HG03460 (cell line): ENCODE results near the gene MCL1.
"Not testable (repeated sequence)": the region's sequence is repeated elsewhere in the genome, so short reads cannot be mapped to it uniquely, and the experiment has no call there.

ENCODE experiments used
- ATAC-seq: cut with Tn5 transposase; IDR thresholded peaks from one replicate; pipeline ENCODE4 v1.9.1; 2021; ENCODE audit not compliant: unreplicated experiment

Gene MCL1

DNA sequence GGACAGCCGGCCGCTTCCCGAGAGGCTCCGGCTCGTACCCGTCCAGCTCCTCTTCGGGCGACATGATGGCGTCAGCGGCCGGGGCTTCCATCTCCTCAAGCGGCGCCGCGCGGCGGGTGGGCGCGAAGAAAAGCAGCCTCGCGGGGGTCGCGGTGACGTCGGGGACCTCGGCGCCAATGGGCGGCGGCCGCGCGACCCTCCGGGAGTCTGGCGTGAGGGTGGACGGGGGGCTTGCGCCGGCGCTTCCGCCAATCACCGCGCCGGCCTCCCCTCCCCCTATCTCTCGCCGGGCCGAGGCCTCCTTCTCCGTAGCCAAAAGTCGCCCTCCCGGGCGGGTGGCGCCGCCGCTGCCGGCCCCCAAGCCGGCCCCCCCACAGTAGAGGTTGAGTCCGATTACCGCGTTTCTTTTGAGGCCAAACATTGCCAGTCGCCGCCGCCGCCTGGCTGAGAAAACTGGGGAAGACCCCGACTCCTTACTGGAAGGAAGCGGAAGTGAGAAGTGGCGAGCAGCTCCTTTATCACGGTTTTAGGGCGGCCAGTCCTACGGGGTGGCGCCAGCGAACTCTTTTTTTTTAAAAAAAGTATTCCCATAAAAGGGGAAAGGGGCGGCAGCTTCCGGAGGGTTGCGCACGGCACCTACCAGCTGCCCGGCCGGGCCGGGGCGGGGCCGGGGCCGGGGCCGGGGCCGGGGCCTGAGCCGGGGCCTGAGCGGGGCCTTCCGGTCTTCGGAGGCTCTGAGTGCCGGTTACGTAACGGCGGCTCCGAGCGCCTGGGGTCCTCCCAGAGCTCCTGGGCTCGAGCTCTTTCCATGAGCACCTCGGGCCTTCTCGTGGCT lies at the start of gene MCL1:
Gene MCL1 (minus strand): TSS at position 501 of the 835 bp plus-strand sequence. CDS start 80 bp downstream, at position 421.
- peak; percentile 82 for ATAC-seq

DNA sequence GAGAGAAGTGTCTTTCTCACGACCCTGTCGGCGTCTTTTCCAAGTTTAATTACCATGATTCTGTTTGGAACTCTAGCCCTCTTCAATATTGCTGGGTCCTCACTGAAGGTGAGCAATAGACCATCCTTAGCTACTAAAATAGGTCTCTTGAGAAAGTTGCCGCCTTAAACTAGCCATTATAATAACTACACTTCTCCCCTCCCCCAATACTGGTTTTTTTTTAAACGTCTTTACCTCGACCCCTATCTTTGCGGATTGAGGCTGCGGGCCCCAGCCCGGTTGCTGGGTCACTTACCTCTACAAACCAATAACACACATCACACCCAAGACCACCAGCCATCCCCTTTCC lies 49.3 kb upstream of the MCL1 start:
- ATAC-seq: no peak

GRCh38 chr1:150627826-150628410 lies 48.5 kb upstream of the MCL1 start:
- no peak for ATAC-seq

DNA sequence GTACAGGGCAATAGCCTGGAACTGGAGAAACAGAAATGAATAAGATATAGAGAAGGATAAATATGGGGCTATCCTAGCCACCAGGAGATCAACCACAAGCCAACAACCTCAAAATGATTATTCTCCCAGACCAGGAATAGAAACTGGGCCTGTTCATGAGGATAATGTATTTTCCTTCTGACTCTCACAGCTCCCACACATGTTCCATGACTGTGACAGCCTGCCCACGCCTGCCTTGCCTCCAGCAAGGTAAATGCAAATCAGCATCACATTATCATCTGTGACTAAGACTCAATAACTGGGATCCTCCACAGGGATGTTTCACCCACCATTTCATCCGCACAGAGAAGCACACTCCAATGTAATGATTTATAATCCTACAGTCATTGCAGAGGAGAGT lies 46.7 kb upstream of the MCL1 start:
- ATAC-seq: no peak

- not testable (repeated sequence) for ATAC-seq
These were observed 45.1 kb upstream of the MCL1 start for GRCh38 chr1:150624546-150624945.

DNA sequence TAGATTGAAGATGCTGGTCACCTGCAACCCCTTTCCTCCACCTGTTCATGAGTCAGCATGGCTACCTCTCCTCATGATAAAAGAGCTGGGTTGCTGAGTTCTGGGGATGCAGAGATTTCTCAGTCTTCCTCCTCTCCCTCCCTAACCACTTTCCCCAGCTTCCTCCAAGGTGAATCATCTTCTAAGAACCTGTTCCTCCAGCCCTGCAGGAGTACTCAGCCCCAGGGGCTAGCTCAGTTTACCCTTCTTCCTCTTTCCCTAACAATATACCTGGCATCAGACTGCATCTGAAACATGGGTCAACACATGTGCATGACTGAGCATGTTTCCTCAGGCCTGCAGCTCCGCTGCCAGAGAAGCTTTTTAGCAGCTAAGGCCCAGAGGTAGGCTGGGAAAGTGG lies 44.7 kb upstream of the MCL1 start:
- not testable (repeated sequence) for ATAC-seq

DNA sequence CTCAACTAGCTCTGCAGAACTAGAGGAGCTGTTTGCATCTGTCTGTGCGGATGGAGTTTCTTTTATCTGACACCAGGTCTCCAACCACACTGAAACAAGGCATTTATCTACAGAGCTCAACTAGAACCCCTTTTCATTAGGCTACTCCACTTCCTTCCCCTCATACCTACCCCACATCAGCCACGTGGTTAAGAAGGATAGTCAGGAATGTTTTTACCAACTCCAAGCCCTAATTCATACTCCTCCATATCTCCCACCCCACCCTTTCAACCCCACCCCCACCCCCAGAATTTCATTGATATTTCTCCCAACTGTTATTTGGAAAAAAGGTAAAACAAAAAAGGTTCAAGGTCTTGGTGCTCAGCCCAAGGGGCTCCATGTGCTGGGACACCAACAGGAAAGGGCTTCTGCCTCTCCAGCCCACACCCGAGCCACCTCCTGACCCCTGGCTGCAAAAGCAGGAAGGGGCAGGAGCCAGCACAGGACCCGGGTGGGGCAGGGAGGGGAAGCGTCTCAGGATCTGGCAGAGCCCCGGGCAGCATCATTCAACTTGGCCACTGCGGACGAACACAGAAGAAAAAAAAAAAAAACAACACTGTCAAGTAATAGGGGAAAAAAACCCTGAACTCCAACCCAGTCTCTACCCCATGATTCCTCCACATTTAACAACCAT lies 43.0 kb upstream of the MCL1 start:
- ATAC-seq: no peak

- no peak for ATAC-seq
These were observed 42.3 kb upstream of the MCL1 start for GRCh38 chr1:150621497-150622302.

DNA sequence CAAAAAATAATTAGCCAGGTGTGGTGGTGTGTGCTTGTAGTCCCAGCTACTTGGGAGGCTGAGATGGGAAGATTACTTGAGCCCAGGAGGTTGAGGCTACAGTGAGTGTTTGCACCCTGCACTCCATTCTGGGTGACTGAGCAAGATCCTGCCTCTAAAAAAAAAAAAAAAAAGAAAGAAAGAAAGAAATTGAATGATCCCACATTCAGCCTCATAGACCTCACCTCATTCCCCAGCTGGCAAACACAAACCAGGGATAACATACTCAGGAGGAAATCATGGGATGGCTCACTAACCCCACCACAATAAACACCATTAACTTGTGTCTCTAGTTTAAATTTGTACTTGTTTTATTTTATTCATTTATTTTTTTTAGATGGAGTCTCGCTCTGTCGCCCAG lies 41.5 kb upstream of the MCL1 start:
- no peak for ATAC-seq

DNA sequence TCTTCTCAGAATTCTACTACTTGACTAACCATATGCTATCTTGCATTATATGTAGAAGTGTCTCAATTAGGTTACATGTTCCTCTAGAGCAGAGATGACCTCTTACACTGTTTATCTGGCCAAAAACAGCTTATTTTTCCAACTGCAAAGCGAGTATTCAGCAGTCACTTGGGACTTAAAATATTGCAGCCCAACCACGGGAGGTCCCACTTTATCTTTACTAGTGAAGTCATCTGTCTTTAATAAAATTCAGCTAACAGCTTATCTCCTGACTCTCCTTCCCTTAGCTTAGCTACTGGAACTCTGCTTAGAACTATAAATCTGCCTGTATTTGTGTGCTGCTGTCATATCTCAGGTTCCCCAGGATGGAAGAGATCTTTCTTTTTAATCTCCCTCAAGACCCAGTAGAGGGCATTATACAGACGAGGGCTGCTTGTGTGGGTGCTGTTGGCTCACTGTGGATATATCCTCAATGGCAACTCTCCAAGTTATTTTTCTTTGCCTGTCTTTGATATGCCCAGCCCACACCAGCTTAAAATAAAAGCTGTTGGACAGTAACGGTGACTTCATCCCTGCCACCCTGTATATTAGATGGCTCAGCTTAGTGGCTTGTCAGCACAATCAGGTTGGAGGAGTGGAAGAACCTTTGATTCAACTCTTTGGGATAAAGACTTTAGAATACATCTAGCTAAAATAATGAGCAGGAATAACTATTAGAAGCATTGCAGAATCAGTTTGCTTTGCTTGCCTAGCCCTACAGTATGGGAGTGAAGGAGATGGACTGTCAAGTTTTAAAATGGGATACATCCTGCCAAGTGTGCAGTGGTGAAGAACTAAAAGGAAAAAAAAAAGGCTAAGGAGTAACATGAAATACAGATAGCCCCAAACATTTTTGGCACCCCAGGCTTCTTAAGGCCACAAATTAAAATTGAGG lies 40.4 kb upstream of the MCL1 start:
- ATAC-seq: no peak

DNA sequence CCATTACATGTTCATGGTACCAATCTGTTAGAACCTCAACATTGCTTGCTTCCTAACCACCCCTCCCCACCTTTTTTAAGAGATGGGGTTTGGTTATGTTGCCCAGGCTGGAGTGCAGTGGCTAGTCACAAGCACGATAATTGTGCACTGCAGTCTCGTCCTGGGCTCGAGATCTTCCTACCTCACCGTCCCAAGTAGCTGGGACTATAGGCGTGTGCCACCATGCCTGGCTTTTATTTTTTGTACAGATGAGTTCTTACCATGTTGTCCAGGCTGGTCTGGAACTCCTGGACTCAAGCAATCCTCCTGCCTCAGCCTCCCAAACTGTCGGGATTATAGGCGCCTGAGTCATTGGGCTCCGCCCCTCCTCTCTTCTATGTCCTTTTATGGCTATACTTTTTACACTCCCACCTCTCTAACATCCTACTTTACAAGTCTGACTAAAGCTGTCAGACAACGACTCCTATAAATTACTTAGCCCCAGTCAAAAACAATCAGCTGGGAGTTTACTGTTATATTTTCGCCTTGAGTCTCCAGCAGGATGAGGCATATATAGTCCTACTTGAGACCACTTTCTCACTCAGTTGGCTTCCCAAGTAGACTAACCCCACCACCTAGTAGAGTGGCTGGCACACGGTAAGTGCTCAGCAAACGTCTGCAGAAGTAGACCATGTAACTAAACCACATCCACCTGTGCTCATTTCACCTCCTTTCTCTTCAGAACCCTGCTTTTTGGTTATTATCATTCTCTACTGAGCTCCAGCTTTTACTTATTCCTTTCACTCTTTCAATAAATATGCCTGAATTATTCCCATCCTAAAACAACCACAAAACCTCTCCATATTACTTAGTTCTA lies 36.2 kb upstream of the MCL1 start:
- ATAC-seq: no peak

DNA sequence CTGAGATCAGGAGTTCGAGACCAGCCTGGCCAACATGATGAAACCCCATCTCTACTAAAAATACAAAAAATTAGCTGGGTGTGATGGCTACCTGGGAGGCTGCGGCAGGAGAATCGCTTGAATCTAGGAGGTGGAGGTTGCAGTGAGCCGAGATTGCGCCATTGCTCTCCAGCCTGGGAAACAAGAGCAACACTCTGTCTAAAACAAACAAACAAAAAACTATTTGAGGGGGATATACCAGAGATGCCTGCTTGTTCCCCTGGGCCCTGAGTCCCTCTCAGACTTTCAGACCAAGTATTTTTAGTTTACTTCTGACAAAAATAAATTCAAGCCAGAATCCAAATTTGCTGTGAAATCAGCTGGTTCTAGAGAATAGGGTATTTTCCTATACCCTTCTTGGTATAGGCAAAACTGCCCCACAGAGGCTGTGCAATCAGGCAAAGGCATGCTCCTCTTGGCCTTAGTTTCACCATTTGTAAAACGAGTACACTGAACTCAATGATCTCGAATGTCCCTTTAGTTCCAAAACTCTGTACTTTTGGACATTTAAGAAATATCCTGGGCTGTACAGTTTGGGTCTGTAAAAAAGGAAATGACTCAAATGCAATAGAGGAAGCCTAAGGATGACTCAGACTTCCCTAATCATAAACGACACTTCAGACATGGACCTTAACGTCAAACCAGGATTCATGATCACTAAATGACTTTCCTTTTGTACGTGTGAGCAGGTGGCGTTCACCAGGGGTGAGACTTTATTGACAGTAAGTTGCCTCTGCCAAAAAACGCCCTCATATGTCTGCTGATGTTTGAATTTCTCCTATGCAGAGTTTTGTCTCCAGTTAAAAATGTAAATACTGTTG lies 33.9 kb upstream of the MCL1 start:
- ATAC-seq: peak; percentile 39

GRCh38 chr1:150612014-150612345 lies 32.6 kb upstream of the MCL1 start:
- ATAC-seq: no peak

DNA sequence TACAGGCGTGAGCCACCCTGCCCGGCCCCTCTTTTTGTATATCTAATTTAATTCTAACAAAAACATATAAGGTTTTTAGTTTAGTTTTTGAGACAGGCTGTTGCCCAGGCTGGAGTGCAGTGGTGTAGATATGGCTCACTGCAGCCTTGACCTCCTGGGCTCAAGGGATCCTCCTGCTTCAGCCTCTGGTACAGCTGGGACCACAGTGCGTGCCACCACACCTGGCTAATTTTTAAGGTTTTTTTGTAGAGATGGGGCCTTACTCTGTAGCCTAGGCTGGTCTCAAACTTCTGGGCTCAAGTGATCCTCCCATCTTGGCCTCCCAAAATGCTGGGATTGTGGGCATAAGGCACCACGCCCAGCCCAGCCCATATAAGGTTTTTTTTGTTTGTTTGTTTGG lies 31.2 kb upstream of the MCL1 start:
- no peak for ATAC-seq

GRCh38 chr1:150609732-150610131 lies 30.3 kb upstream of the MCL1 start:
- ATAC-seq: no peak

DNA sequence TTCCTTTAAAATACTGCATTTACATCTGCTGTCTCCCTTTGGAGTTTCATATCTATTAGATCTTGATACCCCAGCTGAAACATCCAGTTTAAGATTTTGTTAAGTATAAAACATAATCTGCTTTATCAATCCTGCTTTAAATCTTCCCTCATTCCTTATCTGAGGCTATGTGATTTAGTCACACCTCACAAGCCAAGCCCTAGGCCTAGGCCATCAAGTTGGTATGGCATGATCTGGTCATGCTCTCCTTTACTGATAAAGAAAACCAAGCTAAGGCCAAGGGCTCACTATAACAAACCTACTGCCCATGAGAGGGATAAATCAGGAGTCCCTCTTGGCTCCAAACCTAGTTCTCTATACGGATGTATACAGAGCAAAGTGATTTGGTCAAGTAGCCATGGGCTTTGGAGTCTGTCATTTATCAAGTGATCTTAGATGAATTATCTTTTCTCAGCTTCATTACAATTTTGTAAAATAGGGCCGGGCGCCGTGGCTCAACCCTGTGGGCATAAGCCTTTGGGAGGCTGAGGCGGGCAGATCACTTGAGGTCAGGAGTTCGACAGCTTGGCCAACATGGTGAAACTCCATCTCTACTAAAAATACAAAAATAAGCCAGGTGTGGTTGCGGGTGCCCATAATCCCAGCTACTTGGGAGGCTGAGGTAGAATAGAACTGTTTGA lies 27.2 kb upstream of the MCL1 start:
- no peak for ATAC-seq

DNA sequence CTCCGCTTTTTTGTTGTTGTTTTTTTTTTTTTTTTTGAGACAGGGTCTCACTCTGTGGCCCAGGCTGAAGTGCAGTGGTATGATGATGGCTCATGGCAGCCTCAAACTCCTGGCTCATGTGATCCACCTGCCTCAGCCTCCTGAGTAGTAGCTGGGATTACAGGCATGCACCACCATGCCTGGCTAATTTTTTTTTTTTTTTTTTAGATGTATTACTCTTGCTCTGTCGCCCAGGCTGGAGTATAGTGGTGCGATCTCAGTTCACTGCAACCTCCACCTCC lies 26.0 kb upstream of the MCL1 start:
- not testable (repeated sequence) for ATAC-seq

- no peak for ATAC-seq
These were observed 24.8 kb upstream of the MCL1 start for GRCh38 chr1:150604226-150604588.
